NB4 (cell line): ENCODE data around the gene KLHL2.

ENCODE experiments used
- CTCF ChIP-seq: IDR thresholded peaks from one replicate; pipeline ENCODE4 v1.5.1; 2012; ENCODE audit warnings: low read depth, low read length
- POLR2A ChIP-seq: IDR thresholded peaks from 2 replicates; pipeline ENCODE4 v1.6.1; 2011; ENCODE audit warnings: mild to moderate bottlenecking; ENCODE audit not compliant: insufficient read length; ENCODE audit errors: extremely low read depth

DNA sequence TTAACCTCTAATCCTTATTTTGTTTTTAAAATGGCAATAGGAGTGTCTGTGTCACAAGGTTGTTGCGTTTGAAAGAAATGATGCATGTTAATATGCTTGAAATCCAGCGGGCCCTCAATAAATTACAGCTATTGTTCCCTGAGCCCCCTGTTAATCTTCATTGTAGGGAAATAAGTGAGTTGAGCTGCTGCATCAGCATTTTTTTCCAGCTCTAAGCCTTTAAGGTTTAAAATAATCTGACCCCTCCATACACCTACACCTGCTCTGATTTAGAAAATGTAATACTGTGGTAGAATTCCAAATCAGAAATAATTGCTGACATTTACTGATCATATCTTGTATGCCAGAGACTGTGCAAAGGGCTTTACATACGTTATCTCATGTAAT is 117.5 kb downstream of the KLHL2 start:
- TF ChIP-seq CTCF (no peak), POLR2A (no peak)
